ENCODE data around the gene GAS2.

The GAS2 gene

GRCh38 chr11:22703591-22703990, 37.2 kb downstream of the GAS2 start (continued):
- TF ChIP-seq ZNF133 (tag by site-specific recombination; IDR thresholded peaks at IDR 0.05) (no peak), AEBP2 (tag by site-specific recombination; IDR thresholded peaks at IDR 0.05; ENCODE audit: borderline replicate concordance) (no peak), ZNF677 (tag by site-specific recombination; IDR thresholded peaks at IDR 0.05) (no peak), ZNF2 (tag by site-specific recombination; IDR thresholded peaks at IDR 0.05) (no peak), ZNF211 (tag by site-specific recombination; IDR thresholded peaks at IDR 0.05; ENCODE audit: low read depth) (no peak), ZNF423 (tag by site-specific recombination; IDR thresholded peaks at IDR 0.05) (no peak), ZBTB26 (tag by site-specific recombination; optimal IDR thresholded peaks at IDR 0.05) (no peak), EGR2 (tag by site-specific recombination; IDR thresholded peaks at IDR 0.05; ENCODE audit: low read depth) (no peak), ZNF707 (tag by site-specific recombination; IDR thresholded peaks at IDR 0.05) (no peak), ZNF530 (tag by site-specific recombination; IDR thresholded peaks at IDR 0.05; ENCODE audit: low read depth) (no peak), ZNF274 (IDR thresholded peaks at IDR 0.05; ENCODE audit: low read length) (no peak), ZNF274 (tag by site-specific recombination; IDR thresholded peaks at IDR 0.05; ENCODE audit: borderline replicate concordance) (no peak), ZNF280C (tag by site-specific recombination; IDR thresholded peaks at IDR 0.05) (no peak), ZNF529 (tag by site-specific recombination; IDR thresholded peaks at IDR 0.05; ENCODE audit: insufficient replicate concordance) (no peak), ZNF202 (tag by site-specific recombination; IDR thresholded peaks at IDR 0.05; ENCODE audit: borderline replicate concordance) (no peak), ZNF433 (tag by site-specific recombination; IDR thresholded peaks at IDR 0.05; ENCODE audit: low read depth) (no peak), ATF2 (tag by site-specific recombination; IDR thresholded peaks at IDR 0.05; ENCODE audit: low read depth) (peak; percentile 16; the same call in 1 of the 2 replicates), KLF1 (tag by site-specific recombination; IDR thresholded peaks at IDR 0.05) (no peak), KLF8 (tag by site-specific recombination; IDR thresholded peaks at IDR 0.05) (no peak), ZBTB6 (tag by site-specific recombination; IDR thresholded peaks at IDR 0.05) (no peak), ZNF121 (tag by site-specific recombination; IDR thresholded peaks at IDR 0.05) (no peak), OSR2 (tag by site-specific recombination; IDR thresholded peaks at IDR 0.05) (peak; percentile 83), TCF7L2 (IDR thresholded peaks at IDR 0.05; ENCODE audit: borderline replicate concordance, low read depth, low read length) (no peak), ZBTB17 (tag by site-specific recombination; IDR thresholded peaks at IDR 0.05) (peak; percentile 35; the same call in 1 of the 2 replicates), PRDM1 (tag by site-specific recombination; IDR thresholded peaks at IDR 0.05) (no peak), ZNF398 (tag by site-specific recombination; IDR thresholded peaks at IDR 0.05) (no peak), ZNF701 (tag by site-specific recombination; IDR thresholded peaks at IDR 0.05) (no peak), ZBTB7A (tag by site-specific recombination; IDR thresholded peaks at IDR 0.05; ENCODE audit: low read depth) (no peak), ZXDB (tag by site-specific recombination; IDR thresholded peaks at IDR 0.05) (no peak), ZNF239 (tag by site-specific recombination; IDR thresholded peaks at IDR 0.05) (no peak), ZNF112 (tag by site-specific recombination; IDR thresholded peaks at IDR 0.05) (no peak), ZFP41 (tag by site-specific recombination; IDR thresholded peaks at IDR 0.05; ENCODE audit: borderline replicate concordance) (no peak)
